KMS-11 (cell line): ENCODE measurements around the gene FCHO2.

Experiments used
- H2AFZ ChIP-seq: fragments of 200-600 bp; sonication (generic); 2 replicates; pipeline ENCODE4 v1.6.1; 2016; ENCODE audit warnings: antibody characterized with exemption, mixed run types, low read depth
- H3K27ac ChIP-seq: fragments of 200-600 bp; sonication (generic); 2 replicates; pipeline ENCODE4 v1.6.1; 2016; ENCODE audit warnings: mild to moderate bottlenecking, mixed run types
- H3K27me3 ChIP-seq: fragments of 200-600 bp; sonication (generic); 2 replicates; pipeline ENCODE4 v1.6.1; 2017; ENCODE audit warnings: mild to moderate bottlenecking, low read depth, mixed run types, moderate library complexity; ENCODE audit not compliant: insufficient read depth
- H3K36me3 ChIP-seq: fragments of 200-600 bp; sonication (generic); 2 replicates; pipeline ENCODE4 v1.6.1; 2017; ENCODE audit warnings: mild to moderate bottlenecking, mixed run types; ENCODE audit not compliant: insufficient read depth
- H3K4me1 ChIP-seq: fragments of 200-600 bp; sonication (generic); 2 replicates; pipeline ENCODE4 v1.6.1; 2016; ENCODE audit warnings: mild to moderate bottlenecking, low read depth, mixed run types; ENCODE audit not compliant: poor library complexity, severe bottlenecking
- H3K4me2 ChIP-seq: fragments of 200-600 bp; sonication (generic); 2 replicates; pipeline ENCODE4 v1.7.0; 2016; ENCODE audit warnings: mild to moderate bottlenecking, mixed run types
- H3K4me3 ChIP-seq: fragments of 200-600 bp; sonication (generic); IDR thresholded peaks from 2 replicates; pipeline ENCODE4 v1.6.1; 2017; ENCODE audit warnings: low read depth, low read length, mixed read lengths; ENCODE audit not compliant: insufficient read depth
- H3K79me2 ChIP-seq: fragments of 200-600 bp; sonication (generic); 2 replicates; pipeline ENCODE4 v1.6.1; 2016; ENCODE audit warnings: low read depth, mixed run types; ENCODE audit not compliant: insufficient read depth
- H3K9ac ChIP-seq: fragments of 200-600 bp; sonication (generic); 2 replicates; pipeline ENCODE4 v1.6.1; 2016; ENCODE audit warnings: mild to moderate bottlenecking, mixed run types
- H4K20me1 ChIP-seq: fragments of 200-600 bp; sonication (generic); 2 replicates; pipeline ENCODE4 v1.6.1; 2016; ENCODE audit warnings: mild to moderate bottlenecking, mixed run types; ENCODE audit not compliant: insufficient read depth
- CTCF ChIP-seq: fragments of 200-600 bp; sonication (generic); conservative IDR thresholded peaks from 2 replicates; pipeline ENCODE4 v1.6.1; 2017; ENCODE audit warnings: low read depth, mild to moderate bottlenecking, antibody characterized with exemption, low read length, moderate library complexity, mixed read lengths

FCHO2 gene

GRCh38 chr5:73116506-73116905 is 160.7 kb downstream of the FCHO2 start:
- no peak overlapping the region for H3K9ac ChIP-seq
- no peak overlapping the region for H2AFZ ChIP-seq
- H3K36me3 ChIP-seq = no peaks in the 10 kb centered on the region
- H3K27ac ChIP-seq = no peak overlapping the region
- no peaks in the 10 kb centered on the region for H3K27me3 ChIP-seq
- no peak overlapping the region for H3K4me2 ChIP-seq
- H3K79me2 ChIP-seq = no peaks in the 10 kb centered on the region
- H3K4me1 ChIP-seq = peaks cover 3% of the 10 kb centered on the region
- no peaks in the 10 kb centered on the region for H4K20me1 ChIP-seq
- H3K4me3 ChIP-seq = no peak overlapping the region
- TF ChIP-seq CTCF = no peak

DNA sequence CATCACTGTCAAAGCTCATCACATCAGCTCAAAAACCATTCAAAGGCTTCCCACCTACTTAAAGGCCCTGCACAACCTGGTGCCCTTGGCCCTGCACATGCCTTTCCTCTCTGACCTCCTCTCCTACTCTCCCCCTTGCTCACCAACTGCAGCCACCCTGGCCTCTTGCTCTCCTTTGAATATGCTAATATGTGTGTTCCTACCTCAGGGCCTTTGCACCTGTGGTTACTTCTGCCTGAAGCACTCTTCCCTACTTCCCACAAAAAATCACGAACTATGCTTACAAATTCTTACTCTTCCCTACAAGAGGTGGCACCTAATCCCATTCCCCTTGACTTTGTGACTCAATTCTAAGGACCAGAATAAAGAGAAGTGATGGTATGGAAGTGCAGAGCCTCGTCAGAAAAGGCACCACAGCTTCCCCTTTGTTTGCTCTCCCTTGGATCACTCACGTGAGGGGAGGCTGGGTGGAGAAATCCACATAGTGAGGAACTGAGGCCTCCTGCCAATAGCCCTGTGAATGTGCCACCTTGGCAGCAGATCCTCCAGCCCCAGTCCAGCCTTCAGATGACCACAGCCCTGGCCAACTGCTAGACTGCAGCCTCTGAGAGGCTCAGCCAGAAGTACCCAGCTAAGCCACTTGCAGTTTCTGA is 161.4 kb downstream of the FCHO2 start:
- H2AFZ ChIP-seq = no peak overlapping the region
- H4K20me1 ChIP-seq = no peaks in the 10 kb centered on the region
- H3K27me3 ChIP-seq = no peaks in the 10 kb centered on the region

GRCh38 chr5:73118391-73118973 is 162.6 kb downstream of the FCHO2 start:
- no peak for TF ChIP-seq CTCF
- H3K27me3 ChIP-seq = no peaks in the 10 kb centered on the region
- H4K20me1 ChIP-seq = no peaks in the 10 kb centered on the region
- no peaks in the 10 kb centered on the region for H3K36me3 ChIP-seq
- no peaks in the 10 kb centered on the region for H3K79me2 ChIP-seq
- no peak overlapping the region for H3K9ac ChIP-seq
- no peak overlapping the region for H3K27ac ChIP-seq
- H3K4me1 ChIP-seq = peaks cover 23% of the 10 kb centered on the region
- no peak overlapping the region for H3K4me3 ChIP-seq
- H3K4me2 ChIP-seq = no peak overlapping the region
- H2AFZ ChIP-seq = no peak overlapping the region

More for the DNA sequence above, 161.4 kb downstream of the FCHO2 start:
- Histone ChIP-seq H3K4me3 (no peak overlapping the region), H3K36me3 (no peaks in the 10 kb centered on the region), H3K4me1 (peaks cover 10% of the 10 kb centered on the region), H3K79me2 (no peaks in the 10 kb centered on the region), H3K4me2 (no peak overlapping the region), H3K27ac (no peak overlapping the region), H3K9ac (no peak overlapping the region)
- TF ChIP-seq CTCF = no peak

DNA sequence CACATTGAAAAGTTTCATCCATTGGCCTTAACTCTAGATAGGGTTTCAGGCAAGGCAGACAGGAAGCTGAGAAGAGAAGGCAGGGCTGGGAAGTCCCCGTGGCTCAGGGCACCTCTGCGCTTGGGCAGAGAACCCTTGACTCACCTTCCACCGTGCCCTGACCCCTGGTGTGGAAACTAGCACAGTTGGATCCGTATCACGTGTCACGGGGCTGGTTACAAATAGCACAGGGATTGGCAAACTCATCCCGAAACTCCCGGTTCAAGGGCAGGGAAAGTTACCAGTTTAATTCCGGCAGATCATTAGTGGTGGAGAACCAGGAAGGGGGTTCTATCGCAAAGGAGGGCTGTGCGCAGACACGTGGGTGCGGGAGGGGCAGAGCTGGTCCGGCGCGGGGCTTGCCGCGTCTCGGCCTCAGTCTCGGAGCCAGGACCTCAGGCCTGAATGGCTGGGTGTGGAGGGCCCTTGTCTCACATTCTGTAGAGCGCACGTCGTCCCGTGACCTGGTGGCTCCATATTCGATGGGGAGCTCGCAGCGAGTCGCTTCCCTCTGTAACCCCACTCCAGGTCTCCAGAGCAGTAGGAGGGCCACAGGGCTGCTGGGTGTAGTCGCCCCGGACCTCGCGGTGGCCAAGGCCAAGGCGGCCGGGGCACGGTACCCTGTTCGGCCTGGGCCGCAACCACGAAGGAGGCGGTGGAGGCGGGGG is 163.8 kb downstream of the FCHO2 start:
- H3K9ac ChIP-seq = no peak overlapping the region
- no peak overlapping the region for H3K4me2 ChIP-seq
- no peak for TF ChIP-seq CTCF
- no peaks in the 10 kb centered on the region for H3K79me2 ChIP-seq
- no peaks in the 10 kb centered on the region for H3K27me3 ChIP-seq
- no peak overlapping the region for H3K27ac ChIP-seq
- no peak overlapping the region for H2AFZ ChIP-seq
- H3K4me3 ChIP-seq = no peak overlapping the region
- peaks cover 30% of the 10 kb centered on the region for H3K4me1 ChIP-seq
- no peaks in the 10 kb centered on the region for H4K20me1 ChIP-seq
- no peaks in the 10 kb centered on the region for H3K36me3 ChIP-seq
